HepG2 (cell line): ENCODE measurements around the gene GRIA3. TPM values are rescaled to one million over a fixed set of nuclear protein-coding genes. Genes with fewer than 3 reads are reported as not detected.

ENCODE experiments used
- ATAC-seq: fragments of 200-7000 bp; cut with Tn5 transposase; 3 replicates; pipeline ENCODE4 v1.9.1; 2020; ENCODE audit warnings: mild to moderate bottlenecking, moderate library complexity
- BruUV-seq: library from RNA; stranded (reverse); fragments of 400-500 nt; replicated peaks from 2 replicates; lab custom pipeline; 2021; lab: Mats Ljungman, UMichigan
- CTCF ChIA-PET: fragments of 300-600 bp; formaldehyde crosslinking; extraction: SDS; loops from one replicate; lab custom pipeline; 2021; ENCODE audit warnings: low total read pairs, inconsistent platforms, low intra/inter-chr PET ratio; lab: Yijun Ruan, JAX
- POLR2A ChIA-PET: fragments of 350-600 bp; sonication (Branson Sonifier 250); formaldehyde crosslinking; loops from one replicate; lab custom pipeline; 2020; ENCODE audit warnings: antibody characterized with exemption, inconsistent platforms; lab: Yijun Ruan, JAX
- DNase-seq: peaks from one replicate; pipeline ENCODE4 v3.0.0-alpha.2; 2015; ENCODE audit warnings: low spot score
- FAIRE-seq: peaks from 3 replicates; lab custom pipeline; 2011; peaks lifted over from hg19 to GRCh38; lab: Jason Lieb, UNC
- H2AFZ ChIP-seq: one replicate; pipeline ENCODE4 v1.6.1; 2011; ENCODE audit warnings: low read length, inconsistent platforms
- H3K27ac ChIP-seq: fragments of 300-600 bp; 3 replicates; pipeline ENCODE4 v1.8.0; 2011; ENCODE audit warnings: mixed run types, mild to moderate bottlenecking, mixed read lengths, low read length, inconsistent platforms; ENCODE audit not compliant: insufficient read depth; ENCODE audit errors: extremely low read length
- H3K27me3 ChIP-seq, 2 experiments: fragments of 200-600 bp in 1 of 2; 2 replicates in 1 of 2; 3 replicates in 1 of 2; pipeline versions ENCODE4 v1.6.0 to v1.8.0; 2011; ENCODE audit warnings: low read length in 2 of 2, mild to moderate bottlenecking in 2 of 2, moderate library complexity in 2 of 2, inconsistent platforms in 1 of 2; ENCODE audit not compliant: insufficient read depth in 2 of 2, control insufficient read depth in 1 of 2
- H3K36me3 ChIP-seq, 2 experiments: fragments of 200-600 bp in 1 of 2; replicated peaks in 1 of 2; 2 replicates in 1 of 2; 3 replicates in 1 of 2; pipeline versions ENCODE4 v1.5.1 to v1.8.0; 2011; ENCODE audit warnings: low read length in 2 of 2, inconsistent platforms in 1 of 2; ENCODE audit not compliant: insufficient read depth in 2 of 2, control insufficient read depth in 1 of 2
- H3K4me1 ChIP-seq: 2 replicates; pipeline ENCODE4 v1.5.1; 2012; ENCODE audit warnings: low read length, inconsistent platforms; ENCODE audit not compliant: insufficient read depth
- H3K4me2 ChIP-seq: 2 replicates; pipeline ENCODE4 v1.6.0; 2011; ENCODE audit warnings: low read depth, low read length, inconsistent platforms
- H3K4me3 ChIP-seq, 3 experiments: fragments of 200-600 bp in 1 of 3; sonication (generic), shearing (Covaris generic) in 1 of 3; replicated peaks in 1 of 3; 2 replicates each; pipeline ENCODE4 v1.5.1; 2011 to 2016; ENCODE audit warnings: low read length in 3 of 3, inconsistent platforms in 2 of 3, low read depth in 2 of 3, mild to moderate bottlenecking in 2 of 3, control low read depth in 1 of 3, mixed read lengths in 1 of 3; ENCODE audit not compliant: insufficient read depth in 1 of 3
- H3K79me2 ChIP-seq: one replicate; pipeline ENCODE4 v1.6.1; 2011; ENCODE audit warnings: low read length, inconsistent platforms; ENCODE audit not compliant: insufficient read depth
- H3K9ac ChIP-seq: 2 replicates; pipeline ENCODE4 v1.6.0; 2011; ENCODE audit warnings: mild to moderate bottlenecking, low read depth, low read length, inconsistent platforms; ENCODE audit not compliant: insufficient read depth
- H3K9me3 ChIP-seq: 2 replicates; pipeline ENCODE4 v1.5.1; 2012; ENCODE audit warnings: mild to moderate bottlenecking, low read length
- H4K20me1 ChIP-seq: 2 replicates; pipeline ENCODE4 v1.6.0; 2011; ENCODE audit warnings: inconsistent platforms, mild to moderate bottlenecking, low read length, moderate library complexity; ENCODE audit not compliant: insufficient read depth
- CEBPG ChIP-seq: IDR thresholded peaks from 2 replicates; pipeline ENCODE4 v1.6.1; 2016
- NFIC ChIP-seq: IDR thresholded peaks from 2 replicates; pipeline ENCODE4 v1.6.1; 2012; ENCODE audit warnings: mild to moderate bottlenecking, low read length, inconsistent platforms
- NR3C1 ChIP-seq: sonication (generic); formaldehyde crosslinking; IDR thresholded peaks from 2 replicates; pipeline ENCODE4 v1.4.0; 2020; ENCODE audit warnings: missing genetic modification reagents
- SATB2 ChIP-seq: sonication (generic); formaldehyde crosslinking; IDR thresholded peaks from 2 replicates; pipeline ENCODE4 v1.5.0; 2020; ENCODE audit warnings: missing genetic modification reagents
- ZNF556 ChIP-seq: sonication (generic); formaldehyde crosslinking; IDR thresholded peaks from 2 replicates; pipeline ENCODE4 v1.4.0; 2020; ENCODE audit warnings: mild to moderate bottlenecking, missing genetic modification reagents, borderline replicate concordance
- ZNF740 ChIP-seq: sonication (generic); formaldehyde crosslinking; IDR thresholded peaks from 2 replicates; pipeline ENCODE4 v1.4.0; 2020; ENCODE audit warnings: missing genetic modification reagents
- ZNF761 ChIP-seq: sonication (generic); formaldehyde crosslinking; conservative IDR thresholded peaks from 2 replicates; pipeline ENCODE4 v1.4.0; 2020; ENCODE audit warnings: mild to moderate bottlenecking, missing genetic modification reagents
- in situ Hi-C: cut with HindIII; loops from 2 replicates; pipeline ENCODE4 v1.10.0; 2017; ENCODE audit warnings: low pct_unique_long_range_greater_than_20kb; ENCODE audit not compliant: extremely low pct_ligation_motif_present
- intact Hi-C: fragments of 100-400 bp; cut with micrococcal nuclease; formaldehyde crosslinking; loops from one replicate; pipeline ENCODE4 v1.10.0; 2022; ENCODE audit not compliant: unreplicated experiment
- polyA plus RNA-seq, 8 experiments: library from polyadenylated mRNA; depleted of rRNA in 3 of 8; stranded (reverse) in 7 of 8; unstranded in 1 of 8; fragments of >200 nt; fragmentation: Illumina TruSeq in 4 of 8; extraction: Trizol in 4 of 8; gene quantifications; 2 replicates each; pipeline versions ENCODE4 v1.2.1 to v1.2.3, GENCODE V29; 2011 to 2016; ENCODE audit warnings: low read depth in 4 of 8, missing spikeins in 1 of 8, mixed read lengths in 1 of 8; ENCODE audit not compliant: insufficient read depth in 1 of 8
- total RNA-seq, 5 experiments: library from RNA; depleted of rRNA; stranded (reverse); fragments of >200 nt; fragmentation: Illumina TruSeq; extraction: Trizol; gene quantifications; 2 replicates each; pipeline ENCODE4 v1.2.3, GENCODE V29; 2016; ENCODE audit warnings: low read depth in 1 of 5
- TF ChIP-seq, protein P1 (sequence below): sonication (generic); formaldehyde crosslinking; IDR thresholded peaks from 2 replicates; pipeline ENCODE4 v1.5.0; 2020; ENCODE audit warnings: missing genetic modification reagents, mild to moderate bottlenecking, borderline replicate concordance

Gene GRIA3
- total and polyA plus RNA-seq, 2 of the 13 experiments (the other 11 are each of a cell fraction or from before 2014, with no cell fraction given): not detected

DNA sequence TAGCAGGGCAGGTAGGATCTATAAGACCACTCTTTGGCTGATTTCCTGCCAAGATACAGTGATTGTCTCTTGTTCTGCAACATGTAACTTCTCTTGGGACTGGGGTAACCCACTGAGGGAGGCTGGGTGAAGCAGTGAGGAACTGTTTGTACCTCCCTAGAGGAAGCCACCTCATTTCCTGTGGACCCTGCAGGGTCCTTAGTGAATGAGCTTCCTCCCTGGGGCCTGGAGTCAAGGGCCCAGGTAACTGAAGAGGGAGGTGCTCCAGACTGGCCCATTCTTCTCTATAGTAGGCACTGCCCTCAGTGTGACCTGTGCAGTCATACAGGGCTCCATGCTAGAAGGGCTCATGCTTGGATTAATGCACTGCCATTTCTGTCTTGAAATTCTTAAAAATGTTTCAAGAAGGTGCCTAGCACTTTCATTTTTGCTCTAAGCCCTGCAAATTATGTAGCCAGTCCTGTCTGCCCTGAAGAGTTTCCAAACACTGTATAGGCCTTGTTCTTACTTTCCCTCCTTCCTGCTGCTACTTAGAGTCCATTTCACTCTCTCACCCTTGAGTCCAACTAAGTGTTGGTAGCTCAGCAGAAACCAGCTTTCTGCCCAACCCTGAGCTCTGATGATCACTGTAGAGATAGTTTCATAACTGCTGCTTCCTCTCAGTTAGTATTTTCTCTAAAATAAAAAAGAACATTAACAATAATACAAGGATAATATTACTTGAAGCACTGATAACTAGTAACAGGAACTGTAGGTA lies 8.5 kb upstream of the GRIA3 start:
- no peaks in the 10 kb centered on the region for H3K4me1 ChIP-seq
- H3K27ac ChIP-seq: no peak overlapping the region
- no peaks in the 10 kb centered on the region for H3K27me3 ChIP-seq
- no peaks in the 10 kb centered on the region for H3K9me3 ChIP-seq
- no peak overlapping the region for H3K4me2 ChIP-seq
- DNase-seq (no peak), ATAC-seq (no peak), FAIRE-seq (no peak)
- H2AFZ ChIP-seq: no peak overlapping the region
- H3K79me2 ChIP-seq: no peaks in the 10 kb centered on the region
- no peaks in the 10 kb centered on the region for H4K20me1 ChIP-seq
- CTCF ChIA-PET: no interaction called here
- no peaks in the 10 kb centered on the region for H3K36me3 ChIP-seq
- intact Hi-C loops (no loop called here), in situ Hi-C loops (no loop called here)
- no peak overlapping the region for H3K9ac ChIP-seq
- POLR2A ChIA-PET: no interaction called here
- no TSS peak for BruUV-seq
- TF ChIP-seq ZNF740 (no peak), ZNF761 (CRISPR knock-in tag) (no peak), NFIC (no peak), SATB2 (CRISPR knock-in tag) (no peak), ZNF556 (no peak), NR3C1 (CRISPR knock-in tag) (no peak), CEBPG (CRISPR knock-in tag) (no peak)
- TF ChIP-seq, protein P1, sequence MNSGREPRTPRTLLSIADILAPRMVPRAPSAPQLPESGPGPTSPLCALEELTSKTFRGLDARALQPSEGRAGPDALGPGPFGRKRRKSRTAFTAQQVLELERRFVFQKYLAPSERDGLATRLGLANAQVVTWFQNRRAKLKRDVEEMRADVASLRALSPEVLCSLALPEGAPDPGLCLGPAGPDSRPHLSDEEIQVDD (CRISPR knock-in tag): no peak
- H3K4me3 ChIP-seq: no peak overlapping the region
